AG04450 (cell line): Measurements from ENCODE around the gene ENPP6. TPM values are rescaled to one million over a fixed set of nuclear protein-coding genes. Genes with fewer than 3 reads are reported as not detected.

Experiments used
- CTCF ChIA-PET: fragments of 300-600, 350-600 bp; formaldehyde crosslinking; extraction: SDS; loops from one replicate; lab custom pipeline; 2022; ENCODE audit warnings: antibody characterized with exemption, inconsistent platforms; lab: Charles Lee
- POLR2A ChIA-PET: fragments of 350-600 bp; formaldehyde crosslinking; extraction: SDS; loops from one replicate; lab custom pipeline; 2021; ENCODE audit warnings: antibody characterized with exemption, inconsistent platforms; lab: Yijun Ruan, JAX
- DNase-seq: peaks from one replicate; pipeline ENCODE4 v3.0.0-alpha.2; 2011; ENCODE audit warnings: low read depth, low spot score
- H3K27ac ChIP-seq: one replicate; pipeline ENCODE4 v1.5.1; 2012; ENCODE audit warnings: low read depth, low read length, control low read depth
- H3K27me3 ChIP-seq: one replicate; pipeline ENCODE4 v1.6.0; 2012; ENCODE audit warnings: low read length; ENCODE audit not compliant: control insufficient read depth, insufficient read depth
- H3K4me3 ChIP-seq: 2 replicates; pipeline ENCODE4 v1.5.1; 2011; ENCODE audit warnings: mild to moderate bottlenecking, low read depth, low read length, control low read depth
- H3K9me3 ChIP-seq: 2 replicates; pipeline ENCODE4 v1.5.1; 2012; ENCODE audit warnings: low read length; ENCODE audit not compliant: control insufficient read depth, insufficient read depth
- CTCF ChIP-seq: IDR thresholded peaks from 2 replicates; pipeline ENCODE4 v1.5.1; 2011; ENCODE audit warnings: low read depth, low read length, control low read depth, inconsistent platforms
- polyA plus RNA-seq: library from polyadenylated mRNA; depleted of rRNA; stranded (reverse); fragments of >200 nt; gene quantifications from 2 replicates; pipeline ENCODE4 v1.2.3, GENCODE V29; 2011

ENPP6 gene
- polyA plus RNA-seq, 1 experiment: 0.05 TPM

- ChIA-PET CTCF (no interaction called here), POLR2A (no interaction called here)
- no peak overlapping the region for H3K27ac ChIP-seq
- no peak for DNase-seq
- no peak overlapping the region for H3K4me3 ChIP-seq
- no peaks in the 10 kb centered on the region for H3K9me3 ChIP-seq
- no peak for TF ChIP-seq CTCF
- no peaks in the 10 kb centered on the region for H3K27me3 ChIP-seq
These were observed 26.4 kb downstream of the ENPP6 start for GRCh38 chr4:184191267-184191666.

- DNase-seq: no peak
- no peak for TF ChIP-seq CTCF
- H3K27me3 ChIP-seq: no peaks in the 10 kb centered on the region
- no peak overlapping the region for H3K27ac ChIP-seq
- POLR2A ChIA-PET: no interaction called here
- H3K4me3 ChIP-seq: no peak overlapping the region
- no peaks in the 10 kb centered on the region for H3K9me3 ChIP-seq
- CTCF ChIA-PET: no interaction called here
These were observed 27.0 kb downstream of the ENPP6 start for GRCh38 chr4:184190711-184191110.

GRCh38 chr4:184189966-184190365 lies 27.7 kb downstream of the ENPP6 start:
- ChIA-PET POLR2A (no interaction called here), CTCF (no interaction called here)
- no peak for DNase-seq
- Histone ChIP-seq H3K4me3 (no peak overlapping the region), H3K27ac (no peak overlapping the region), H3K27me3 (no peaks in the 10 kb centered on the region), H3K9me3 (no peaks in the 10 kb centered on the region)
- TF ChIP-seq CTCF: no peak

- no peak for TF ChIP-seq CTCF
- Histone ChIP-seq H3K9me3 (no peaks in the 10 kb centered on the region), H3K27me3 (no peaks in the 10 kb centered on the region), H3K27ac (no peak overlapping the region), H3K4me3 (no peak overlapping the region)
- no peak for DNase-seq
- POLR2A ChIA-PET: no interaction called here
- CTCF ChIA-PET: no interaction called here
These were observed 29.0 kb downstream of the ENPP6 start for GRCh38 chr4:184188443-184189400.

GRCh38 chr4:184177271-184177670 lies 40.4 kb downstream of the ENPP6 start:
- Histone ChIP-seq H3K27me3 (peaks cover 4% of the 10 kb centered on the region), H3K27ac (no peak overlapping the region), H3K9me3 (no peaks in the 10 kb centered on the region), H3K4me3 (no peak overlapping the region)
- TF ChIP-seq CTCF: no peak
- CTCF ChIA-PET: no interaction called here
- no peak for DNase-seq
- POLR2A ChIA-PET: no interaction called here
